ENCODE measurements around the gene PRSS57. TPM values are rescaled to one million over a fixed set of nuclear protein-coding genes. Genes with fewer than 3 reads are reported as not detected.

PRSS57 gene
- not detected in 2 replicates for total RNA-seq

DNA sequence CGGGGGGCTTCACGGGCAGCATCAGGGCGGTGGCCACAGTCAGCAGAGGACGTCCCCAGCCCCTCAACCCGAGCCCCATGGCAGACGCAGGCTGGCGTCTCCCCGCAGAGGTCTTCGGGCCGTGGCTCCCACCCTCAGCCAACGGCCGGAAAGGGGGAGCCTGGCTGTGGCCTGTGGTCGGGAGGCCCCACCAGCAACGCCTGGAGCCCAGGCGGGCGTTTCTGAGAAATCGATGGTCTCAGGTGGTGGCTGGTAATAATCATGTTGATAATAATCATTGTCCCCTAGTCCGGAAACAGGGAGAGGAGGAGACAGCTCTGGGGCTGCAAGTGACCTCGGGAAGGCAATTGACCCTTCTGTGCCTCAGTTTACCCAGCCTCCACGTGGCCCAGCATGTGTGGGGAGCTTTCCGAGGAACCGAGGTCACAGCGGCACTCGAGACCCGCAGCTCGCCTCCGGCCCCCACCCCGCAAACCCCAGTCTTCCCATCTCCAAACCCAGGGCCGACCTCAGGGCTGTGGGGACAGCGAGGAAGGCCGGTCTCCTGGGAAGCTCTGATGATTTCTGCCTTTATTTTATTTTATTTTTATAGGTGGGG is at the start of gene PRSS57:
PRSS57 (minus strand) TSS at position 101 of the 598 bp plus-strand sequence; CDS start at position 79, 22 bp downstream.

DNA sequence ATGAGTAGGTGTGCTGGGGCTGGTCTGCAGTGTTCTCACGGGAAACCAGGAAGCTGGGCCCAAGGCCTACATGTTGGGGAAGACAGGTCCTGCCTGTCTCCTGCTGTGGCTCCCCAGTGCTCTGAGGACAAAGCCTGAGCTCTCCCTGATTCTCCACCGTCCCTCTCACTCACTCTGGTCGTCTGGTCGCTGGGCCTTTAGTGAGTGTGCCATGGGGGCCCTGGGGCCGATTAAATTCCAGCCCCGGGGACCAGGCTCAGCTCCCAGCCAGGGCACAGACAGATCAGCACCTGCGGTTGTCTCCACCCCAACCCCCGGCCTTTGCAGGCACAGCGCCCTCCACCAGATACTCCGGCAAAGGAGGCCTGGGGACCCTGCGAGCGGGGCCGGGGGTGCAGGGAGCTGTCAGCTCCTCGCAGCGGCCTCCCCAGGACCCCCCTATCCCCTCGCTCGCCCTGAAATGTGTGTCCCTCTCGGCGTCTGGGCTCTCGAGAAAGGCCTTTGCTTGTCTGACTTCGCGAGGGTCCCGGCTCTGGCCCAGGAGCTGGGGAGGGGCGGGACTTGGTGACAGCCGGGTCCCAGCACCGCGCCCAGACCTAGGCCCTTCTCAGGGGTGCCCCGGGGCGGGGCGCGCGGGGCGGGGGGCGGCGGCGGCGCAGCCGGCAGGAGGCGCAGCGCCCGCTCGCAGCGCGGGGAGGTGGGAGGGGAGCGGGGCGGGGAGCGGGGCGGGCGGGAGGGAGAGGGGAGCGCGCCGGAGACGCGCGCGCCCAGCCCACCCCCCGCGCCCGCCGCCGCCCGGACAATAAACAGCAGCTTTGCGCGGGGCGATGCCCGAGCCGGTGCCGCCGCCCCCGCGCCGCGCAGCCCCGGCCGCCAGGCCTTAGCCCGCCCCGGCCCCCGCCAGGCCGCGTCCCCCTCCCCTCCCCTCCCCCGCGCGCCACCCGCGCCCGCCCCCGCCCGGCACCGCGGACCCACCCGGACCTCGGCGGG is 13.2 kb upstream of the PRSS57 start, which contains the start of gene PALM:
PALM (plus strand) TSS at position 782 of the 990 bp plus-strand sequence. CDS start 212 bp downstream, outside the sequence.

GRCh38 chr19:676339-677105 is 18.7 kb downstream of the PRSS57 start, which contains the start of gene FSTL3:
TSS of gene FSTL3 (plus strand) at chr19:676392. CDS start at chr19:676424, 32 bp downstream.

GRCh38 chr19:662962-663681 is 32.1 kb downstream of the PRSS57 start, which contains the start of gene RNF126:
TSS of gene RNF126 (minus strand) at chr19:663214. CDS start at chr19:663121, 93 bp downstream.

GRCh38 chr19:639253-640160 is 55.7 kb downstream of the PRSS57 start, which contains the start of gene FGF22:
TSS of gene FGF22 (plus strand) at chr19:639879. CDS start at chr19:639926, 47 bp downstream.

Other genes starting within 250 kb of the PRSS57 start
- gene SHC2, start 234.4 kb downstream of the PRSS57 start, total RNA-seq = 0.39 and 1.4 TPM in 2 replicates
- gene MADCAM1, start 199.0 kb downstream of the PRSS57 start, total RNA-seq = 0.11 and 0.13 TPM in 2 replicates
- 25.5 and 29.0 TPM in 2 replicates for gene TPGS1, start 188.0 kb downstream of the PRSS57 start, total RNA-seq
- 27.1 and 28.5 TPM in 2 replicates for gene CDC34, start 163.7 kb downstream of the PRSS57 start, total RNA-seq
- not detected in 2 replicates for gene GZMM, start 151.4 kb downstream of the PRSS57 start, total RNA-seq
- 245 and 254 TPM in 2 replicates for gene BSG, start 122.9 kb downstream of the PRSS57 start, total RNA-seq
- 0.76 and 0.91 TPM in 2 replicates for gene HCN2, start 105.6 kb downstream of the PRSS57 start, total RNA-seq
- gene POLRMT, start 61.9 kb downstream of the PRSS57 start, total RNA-seq = 15.9 and 18.4 TPM in 2 replicates
- not detected in 2 replicates for gene FGF22, start 55.6 kb downstream of the PRSS57 start, total RNA-seq
- 17.9 and 21.6 TPM in 2 replicates for gene RNF126, start 32.2 kb downstream of the PRSS57 start, total RNA-seq
- gene FSTL3, start 19.1 kb downstream of the PRSS57 start, total RNA-seq = 15.9 and 33.2 TPM in 2 replicates
- gene PALM, start 13.5 kb upstream of the PRSS57 start, total RNA-seq = 7.5 and 9.3 TPM in 2 replicates
- gene MISP, start 55.7 kb upstream of the PRSS57 start, total RNA-seq = 0.22 and 0.26 TPM in 2 replicates
- 92.3 and 113 TPM in 2 replicates for gene PTBP1, start 102.0 kb upstream of the PRSS57 start, total RNA-seq
- gene PLPPR3, start 126.5 kb upstream of the PRSS57 start, total RNA-seq = 0.39 and 0.76 TPM in 2 replicates
- gene AZU1, start 132.4 kb upstream of the PRSS57 start, total RNA-seq = not detected in 2 replicates
- gene PRTN3, start 145.5 kb upstream of the PRSS57 start, total RNA-seq = not detected in 2 replicates
- 0.43 and 1.0 TPM in 2 replicates for gene ELANE, start 156.9 kb upstream of the PRSS57 start, total RNA-seq
- gene CFD, start 164.2 kb upstream of the PRSS57 start, total RNA-seq = 1.9 and 2.1 TPM in 2 replicates
- gene MED16, start 197.7 kb upstream of the PRSS57 start, total RNA-seq = 16.5 and 20.4 TPM in 2 replicates
- not detected in 2 replicates for gene RNU6-9, start 198.0 kb upstream of the PRSS57 start, total RNA-seq
- 28.9 and 34.1 TPM in 2 replicates for gene R3HDM4, start 217.8 kb upstream of the PRSS57 start, total RNA-seq
- gene KISS1R, start 221.9 kb upstream of the PRSS57 start, total RNA-seq = 0.13 TPM in 1 of 2 replicates, not detected in the other
- 5.6 and 7.1 TPM in 2 replicates for gene ARID3A, start 230.6 kb upstream of the PRSS57 start, total RNA-seq

All from articular chondrocyte of knee joint (primary cell).